ENCODE data around the gene BRIP1.

BRIP1 gene

GRCh38 chr17:61743766-61744165 lies 119.6 kb downstream of the BRIP1 start:
- no peaks in the 10 kb centered on the region for H4K20me1 ChIP-seq (ENCODE audit: insufficient read depth)
- no peaks in the 10 kb centered on the region; the same call in 1 of the 2 replicates for H3K36me3 ChIP-seq (ENCODE audit: insufficient read depth)
- H3K27me3 ChIP-seq (ENCODE audit: insufficient read depth, low read depth): no peaks in the 10 kb centered on the region
- H3K9ac ChIP-seq: no peak overlapping the region
- no peak overlapping the region for H3K4me3 ChIP-seq (IDR thresholded peaks at IDR 0.05; ENCODE audit: insufficient read depth, low read depth, low read length)
- no peak for TF ChIP-seq CTCF (conservative IDR thresholded peaks at IDR 0.05; ENCODE audit: low read depth, low read length)
- H3K4me1 ChIP-seq (ENCODE audit: low read depth, poor library complexity, severe bottlenecking): no peaks in the 10 kb centered on the region
- H2AFZ ChIP-seq (ENCODE audit: low read depth): no peak overlapping the region
- no peak overlapping the region for H3K27ac ChIP-seq
- H3K79me2 ChIP-seq (ENCODE audit: insufficient read depth, low read depth): no peaks in the 10 kb centered on the region
- H3K4me2 ChIP-seq: no peak overlapping the region

- Histone ChIP-seq H3K4me2 (no peak overlapping the region), H3K79me2 (ENCODE audit: insufficient read depth, low read depth) (no peaks in the 10 kb centered on the region), H3K4me1 (ENCODE audit: low read depth, poor library complexity, severe bottlenecking) (no peaks in the 10 kb centered on the region), H3K4me3 (IDR thresholded peaks at IDR 0.05; ENCODE audit: insufficient read depth, low read depth, low read length) (no peak overlapping the region), H3K9ac (no peak overlapping the region), H2AFZ (ENCODE audit: low read depth) (no peak overlapping the region), H3K27ac (no peak overlapping the region), H3K36me3 (ENCODE audit: insufficient read depth) (no peaks in the 10 kb centered on the region), H4K20me1 (ENCODE audit: insufficient read depth) (no peaks in the 10 kb centered on the region), H3K27me3 (ENCODE audit: insufficient read depth, low read depth) (no peaks in the 10 kb centered on the region)
- TF ChIP-seq CTCF (conservative IDR thresholded peaks at IDR 0.05; ENCODE audit: low read depth, low read length): no peak
These were observed 124.3 kb downstream of the BRIP1 start for GRCh38 chr17:61739002-61739401.

GRCh38 chr17:61738249-61738648 lies 125.1 kb downstream of the BRIP1 start:
- H3K9ac ChIP-seq: no peak overlapping the region
- H2AFZ ChIP-seq (ENCODE audit: low read depth): no peak overlapping the region
- no peak overlapping the region for H3K4me2 ChIP-seq
- no peaks in the 10 kb centered on the region for H3K4me1 ChIP-seq (ENCODE audit: low read depth, poor library complexity, severe bottlenecking)
- no peaks in the 10 kb centered on the region for H3K27me3 ChIP-seq (ENCODE audit: insufficient read depth, low read depth)
- TF ChIP-seq CTCF (conservative IDR thresholded peaks at IDR 0.05; ENCODE audit: low read depth, low read length): no peak
- no peaks in the 10 kb centered on the region for H3K79me2 ChIP-seq (ENCODE audit: insufficient read depth, low read depth)
- H4K20me1 ChIP-seq (ENCODE audit: insufficient read depth): no peaks in the 10 kb centered on the region
- no peak overlapping the region for H3K4me3 ChIP-seq (IDR thresholded peaks at IDR 0.05; ENCODE audit: insufficient read depth, low read depth, low read length)
- no peak overlapping the region for H3K27ac ChIP-seq
- no peaks in the 10 kb centered on the region for H3K36me3 ChIP-seq (ENCODE audit: insufficient read depth)

GRCh38 chr17:61737820-61738219 lies 125.5 kb downstream of the BRIP1 start:
- no peaks in the 10 kb centered on the region for H3K36me3 ChIP-seq (ENCODE audit: insufficient read depth)
- no peaks in the 10 kb centered on the region for H4K20me1 ChIP-seq (ENCODE audit: insufficient read depth)
- no peak overlapping the region for H2AFZ ChIP-seq (ENCODE audit: low read depth)
- no peak overlapping the region for H3K9ac ChIP-seq
- H3K27me3 ChIP-seq (ENCODE audit: insufficient read depth, low read depth): no peaks in the 10 kb centered on the region
- H3K4me3 ChIP-seq (IDR thresholded peaks at IDR 0.05; ENCODE audit: insufficient read depth, low read depth, low read length): no peak overlapping the region
- no peak for TF ChIP-seq CTCF (conservative IDR thresholded peaks at IDR 0.05; ENCODE audit: low read depth, low read length)
- H3K27ac ChIP-seq: no peak overlapping the region
- no peak overlapping the region for H3K4me2 ChIP-seq
- H3K79me2 ChIP-seq (ENCODE audit: insufficient read depth, low read depth): no peaks in the 10 kb centered on the region
- no peaks in the 10 kb centered on the region for H3K4me1 ChIP-seq (ENCODE audit: low read depth, poor library complexity, severe bottlenecking)

Measured in KMS-11 (cell line).